ENCODE measurements around the gene USO1.

- TF ChIP-seq POLR2A (IDR thresholded peaks at IDR 0.05) (no peak), CTCF (IDR thresholded peaks at IDR 0.05) (no peak)
Observed at GRCh38 chr4:75699299-75699698, 25.1 kb upstream of the USO1 start.

Measured in testis (tissue), 2 donors.